ENCODE results near the gene OR11A1. TPM values are rescaled to one million over a fixed set of nuclear protein-coding genes. Genes with fewer than 3 reads are reported as not detected.

Gene OR11A1, protein sequence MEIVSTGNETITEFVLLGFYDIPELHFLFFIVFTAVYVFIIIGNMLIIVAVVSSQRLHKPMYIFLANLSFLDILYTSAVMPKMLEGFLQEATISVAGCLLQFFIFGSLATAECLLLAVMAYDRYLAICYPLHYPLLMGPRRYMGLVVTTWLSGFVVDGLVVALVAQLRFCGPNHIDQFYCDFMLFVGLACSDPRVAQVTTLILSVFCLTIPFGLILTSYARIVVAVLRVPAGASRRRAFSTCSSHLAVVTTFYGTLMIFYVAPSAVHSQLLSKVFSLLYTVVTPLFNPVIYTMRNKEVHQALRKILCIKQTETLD
- not detected for total RNA-seq
- long read RNA-seq, result 0 reads

- ATAC-seq (ENCODE audit: poor library complexity) (no peak), DNase-seq (no peak)
- intact Hi-C loops (cut with DNase I), result no loop called here
Observed at GRCh38 chr6:29456971-29457370, at the start of gene OR11A1, which contains the start of gene OR2H1. Gene OR11A1, minus strand, starts transcription at chr6:29457071. Its CDS starts 29,430 bp downstream, at chr6:29427641. Gene OR2H1, plus strand, starts transcription at chr6:29457155. Its CDS starts 4,615 bp downstream, at chr6:29461770.

GRCh38 chr6:29506446-29507067 lies 49.7 kb upstream of the OR11A1 start:
- DNase-seq (no peak), ATAC-seq (ENCODE audit: poor library complexity) (no peak)
- intact Hi-C loops (cut with DNase I), result no loop called here

DNA sequence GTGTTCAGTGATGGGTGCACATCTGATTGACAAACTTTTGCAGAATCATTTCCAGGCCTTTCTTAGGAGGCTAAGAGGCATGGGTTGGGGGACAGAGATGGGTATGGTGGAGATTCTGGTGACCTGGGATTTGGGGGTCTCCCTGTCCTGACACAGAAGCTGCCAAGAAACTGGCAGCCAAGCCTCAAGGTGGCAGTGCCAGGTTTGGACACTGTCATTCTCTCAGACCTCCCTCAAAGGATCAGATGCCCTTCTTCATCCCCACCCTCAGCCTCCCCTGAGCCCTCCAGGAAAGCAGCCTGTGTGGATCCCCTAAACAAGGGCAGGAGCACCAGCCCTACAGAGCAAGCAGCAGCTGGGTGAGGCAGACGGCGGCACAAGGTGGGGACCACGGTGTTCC lies 48.9 kb upstream of the OR11A1 start:
- no peak for ATAC-seq (ENCODE audit: poor library complexity)

DNA sequence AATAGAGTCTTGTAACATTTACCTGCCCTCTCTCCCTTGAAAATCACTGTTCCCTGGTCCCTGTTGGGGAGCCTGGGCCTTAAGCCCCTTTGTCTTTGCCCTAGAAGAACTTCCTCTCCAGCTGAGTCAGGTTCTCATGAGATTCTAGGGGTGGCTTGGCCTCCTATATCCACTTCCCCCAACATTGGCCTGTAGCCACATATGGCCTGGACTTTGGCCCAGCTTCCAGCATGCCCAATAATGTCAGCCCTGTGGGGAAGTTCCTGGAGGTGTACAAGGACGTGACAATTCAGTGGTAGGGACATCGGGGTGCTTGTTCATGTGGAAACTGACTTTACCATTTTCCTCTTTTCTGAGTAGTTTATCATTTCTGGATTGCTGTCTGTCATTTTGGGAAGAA lies 48.1 kb upstream of the OR11A1 start:
- ATAC-seq (ENCODE audit: poor library complexity) (no peak), DNase-seq (no peak)
- intact Hi-C loops (cut with DNase I), result no loop called here

More for the DNA sequence above, 48.9 kb upstream of the OR11A1 start:
- DNase-seq, result no peak
- intact Hi-C loops (cut with DNase I), result no loop called here

- DNase-seq (no peak), ATAC-seq (ENCODE audit: poor library complexity) (no peak)
- intact Hi-C loops (cut with DNase I), result no loop called here
Observed at GRCh38 chr6:29502597-29502996, 45.7 kb upstream of the OR11A1 start.

GRCh38 chr6:29502181-29502580 lies 45.3 kb upstream of the OR11A1 start:
- DNase-seq, result no peak
- intact Hi-C loops (cut with DNase I), result no loop called here
- ATAC-seq (ENCODE audit: poor library complexity), result no peak

DNA sequence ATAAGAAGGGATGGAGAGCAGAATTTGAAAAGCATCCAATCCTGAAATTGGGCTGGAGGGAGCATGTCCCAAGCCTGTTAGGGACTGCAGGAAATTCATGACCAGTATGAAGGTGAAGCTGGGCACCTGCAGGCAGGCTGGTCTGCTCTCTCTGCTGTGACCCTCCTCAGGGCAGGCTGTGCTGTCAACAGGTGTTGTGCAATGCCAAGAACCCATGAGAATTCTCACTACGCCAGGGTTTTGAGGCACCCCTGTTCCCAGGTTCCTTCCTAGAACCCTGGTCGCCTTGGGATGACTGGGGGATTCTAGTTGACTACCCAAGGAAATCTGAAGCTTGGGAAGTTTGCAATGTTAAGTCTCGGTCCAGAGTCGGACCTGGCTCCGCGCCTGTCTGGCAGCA lies 44.2 kb upstream of the OR11A1 start:
- intact Hi-C loops (cut with DNase I), result no loop called here
- no peak for DNase-seq
- ATAC-seq (ENCODE audit: poor library complexity), result no peak

- intact Hi-C loops (cut with DNase I), result no loop called here
- DNase-seq, result no peak
- ATAC-seq (ENCODE audit: poor library complexity), result no peak
Observed at GRCh38 chr6:29500594-29500993, 43.7 kb upstream of the OR11A1 start.

DNA sequence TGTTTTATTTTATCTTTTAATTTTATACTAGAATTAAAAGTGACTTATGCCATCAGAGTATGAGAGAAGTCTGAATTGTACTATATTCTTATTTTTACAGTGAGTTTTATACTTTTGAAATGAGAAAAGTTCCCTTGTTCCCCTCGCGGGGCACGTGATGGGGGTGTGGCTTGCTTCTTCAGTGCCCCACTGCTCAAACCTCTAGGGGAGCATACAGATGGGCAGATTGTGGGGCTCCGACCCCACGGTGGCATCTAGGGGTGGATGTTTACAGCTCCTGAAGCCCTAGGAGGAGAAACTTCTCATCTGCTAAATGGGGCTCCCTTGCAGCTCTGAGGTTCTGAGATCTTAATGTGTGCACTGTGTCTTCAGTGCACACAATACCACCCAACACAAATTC lies 42.8 kb upstream of the OR11A1 start:
- ATAC-seq (ENCODE audit: poor library complexity) (no peak), DNase-seq (no peak)
- intact Hi-C loops (cut with DNase I), result no loop called here

- ATAC-seq (ENCODE audit: poor library complexity) (no peak), DNase-seq (no peak)
- intact Hi-C loops (cut with DNase I), result no loop called here
Observed at GRCh38 chr6:29496961-29497360, 40.1 kb upstream of the OR11A1 start.

DNA sequence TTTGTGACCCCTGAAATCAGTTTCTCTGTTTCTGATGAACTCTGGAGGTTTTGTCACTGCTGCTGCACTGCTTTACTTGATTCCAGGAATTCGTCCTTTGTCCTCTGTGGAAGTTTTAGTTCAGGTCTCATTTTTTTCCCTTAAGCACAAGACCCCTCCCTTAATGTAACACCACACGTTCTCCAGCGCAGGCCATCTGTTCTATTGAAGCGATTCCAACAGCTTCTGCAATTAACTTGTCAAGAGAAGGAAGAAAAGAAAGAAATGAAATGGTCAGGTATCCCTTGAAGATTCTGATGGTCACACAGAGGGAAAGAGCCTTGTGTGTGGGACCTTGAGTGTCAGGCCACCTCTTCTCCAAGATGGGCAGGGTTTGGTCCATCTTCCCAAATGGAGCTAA lies 38.7 kb upstream of the OR11A1 start:
- no peak for DNase-seq
- intact Hi-C loops (cut with DNase I), result no loop called here
- ATAC-seq (ENCODE audit: poor library complexity), result no peak

DNA sequence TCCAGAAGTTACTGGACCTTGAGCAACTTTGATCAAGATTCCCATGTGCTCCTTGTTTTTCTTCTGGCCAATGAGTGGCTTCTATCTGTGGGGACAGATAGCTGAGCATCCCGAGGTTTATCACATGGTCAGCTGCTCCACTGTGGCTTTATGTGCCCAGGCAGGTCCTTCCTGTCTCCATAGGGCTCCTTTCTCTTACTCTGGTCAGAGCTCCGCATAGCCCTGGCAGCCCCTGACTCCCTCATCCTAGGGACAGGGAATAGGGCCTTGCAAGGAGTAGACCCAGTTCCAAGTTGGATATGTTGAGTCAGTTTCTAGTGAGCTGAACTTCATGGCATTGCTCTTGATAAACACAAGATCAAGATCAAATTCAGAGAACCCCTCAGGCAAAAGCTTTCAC lies 37.3 kb upstream of the OR11A1 start:
- DNase-seq, result no peak
- intact Hi-C loops (cut with DNase I), result no loop called here
- ATAC-seq (ENCODE audit: poor library complexity), result no peak

DNA sequence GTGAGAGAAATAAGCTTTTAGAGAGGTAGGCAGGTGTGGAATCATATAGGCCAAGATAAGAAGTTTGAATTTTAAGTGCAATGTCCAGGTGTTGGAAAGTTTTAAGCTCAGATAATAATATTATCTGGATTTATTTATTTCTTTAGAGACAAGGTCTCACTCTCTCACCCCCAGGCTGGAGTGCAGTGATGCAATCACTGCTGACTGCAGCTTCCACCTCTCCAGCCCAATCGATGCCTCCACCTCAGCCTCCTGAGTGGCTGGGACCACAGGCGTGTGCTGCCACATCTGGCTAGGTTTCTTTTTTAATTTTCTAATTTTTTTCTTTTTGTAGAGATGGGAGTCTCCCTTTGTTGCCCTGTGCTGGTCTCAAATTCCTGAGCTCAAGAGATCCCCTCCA lies 36.4 kb upstream of the OR11A1 start:
- DNase-seq, result no peak
- no peak for ATAC-seq (ENCODE audit: poor library complexity)
- intact Hi-C loops (cut with DNase I), result no loop called here

DNA sequence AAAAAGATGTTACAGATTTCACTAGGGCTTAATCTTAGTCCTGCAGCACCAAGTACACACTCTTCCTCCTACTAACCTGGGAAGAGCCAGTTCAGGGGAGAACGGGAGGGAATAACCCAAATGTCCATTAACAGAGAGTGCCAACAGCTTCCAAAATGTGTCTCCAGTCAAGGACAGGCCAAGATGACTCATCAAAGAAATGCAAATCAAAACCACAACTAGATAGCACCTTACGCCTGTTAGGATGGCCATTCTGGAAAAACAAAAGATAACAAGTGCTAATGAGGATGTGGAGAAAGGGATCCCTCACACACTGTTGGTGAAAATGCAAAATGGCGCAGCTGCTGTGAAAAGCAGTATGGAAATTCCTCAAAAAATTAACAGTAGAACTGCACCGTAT lies 34.7 kb upstream of the OR11A1 start:
- ATAC-seq (ENCODE audit: poor library complexity) (no peak), DNase-seq (no peak)
- intact Hi-C loops (cut with DNase I), result no loop called here

GRCh38 chr6:29490552-29490951 lies 33.7 kb upstream of the OR11A1 start:
- DNase-seq (no peak), ATAC-seq (ENCODE audit: poor library complexity) (no peak)
- intact Hi-C loops (cut with DNase I), result no loop called here

DNA sequence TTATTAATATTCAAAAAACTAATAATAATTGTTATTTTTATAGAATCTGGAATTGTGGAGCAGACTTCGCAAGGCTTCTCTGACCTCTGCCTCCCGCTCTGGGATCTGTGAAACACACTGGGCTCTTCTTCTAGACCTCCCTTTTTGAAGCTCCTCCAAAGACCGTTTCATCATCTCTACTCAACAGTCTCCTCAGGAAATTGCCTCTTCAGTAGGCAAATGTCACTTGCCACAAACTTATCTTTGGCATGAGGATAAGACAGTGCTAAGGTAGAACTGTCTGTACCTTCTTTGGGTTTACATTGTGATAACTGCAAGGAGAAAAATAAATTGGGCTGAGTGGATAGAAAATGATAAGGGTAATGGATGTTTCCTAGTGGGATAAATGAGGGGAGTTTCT lies 33.2 kb upstream of the OR11A1 start:
- no peak for DNase-seq
- intact Hi-C loops (cut with DNase I), result no loop called here
- ATAC-seq (ENCODE audit: poor library complexity), result no peak

DNA sequence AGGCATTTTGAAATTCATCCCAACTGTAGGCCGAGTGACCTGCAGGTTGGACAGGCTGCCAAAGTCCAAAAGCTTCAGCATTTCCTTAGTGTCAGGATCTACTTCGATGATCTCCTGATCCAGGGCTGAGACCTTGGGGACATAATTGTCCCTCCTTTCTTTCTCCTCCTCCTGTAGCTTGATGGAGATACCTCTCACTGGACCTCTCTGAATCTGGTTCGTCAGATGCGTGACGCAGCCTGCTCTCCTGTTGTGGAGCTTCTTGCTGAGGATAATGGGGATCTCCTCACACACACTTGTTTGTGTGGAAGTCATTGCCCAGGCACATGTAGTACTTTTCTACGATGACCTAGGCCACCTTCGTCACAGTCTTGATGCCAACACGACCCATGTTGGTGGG lies 32.4 kb upstream of the OR11A1 start:
- intact Hi-C loops (cut with DNase I), result no loop called here
- ATAC-seq (ENCODE audit: poor library complexity), result no peak

GRCh38 chr6:29488874-29489273 lies 32.0 kb upstream of the OR11A1 start:
- intact Hi-C loops (cut with DNase I), result no loop called here
- ATAC-seq (ENCODE audit: poor library complexity) (no peak), DNase-seq (no peak)

More for the DNA sequence above, 32.4 kb upstream of the OR11A1 start:
- DNase-seq, result no peak

- intact Hi-C loops (cut with DNase I), result no loop called here
- DNase-seq (no peak), ATAC-seq (ENCODE audit: poor library complexity) (no peak)
Observed at GRCh38 chr6:29487660-29488059, 30.8 kb upstream of the OR11A1 start, which contains the start of gene MAS1L. Gene MAS1L, minus strand, starts transcription at chr6:29487956. Its CDS starts 54 bp downstream, at chr6:29487902.

GRCh38 chr6:29487131-29487530 lies 30.3 kb upstream of the OR11A1 start:
- intact Hi-C loops (cut with DNase I), result no loop called here
- ATAC-seq (ENCODE audit: poor library complexity) (no peak), DNase-seq (no peak)

All from Right ventricle myocardium superior (tissue), 1 donor.